GM10266 (cell line): Measurements from ENCODE around the gene KIF7.
A peak's percentile ranks its signal among the peaks of the same experiment; 100 is the strongest.

Experiments
- DNase-seq: peaks from one replicate; pipeline ENCODE4 v3.0.0; 2012; ENCODE audit errors: extremely low spot score
- TF ChIP-seq, protein P1 (sequence below): IDR thresholded peaks from 2 replicates; pipeline ENCODE4 v1.5.1; 2012; ENCODE audit warnings: mild to moderate bottlenecking, low read depth; ENCODE audit not compliant: control insufficient read depth, insufficient read depth; ENCODE audit errors: missing control alignments

KIF7 gene

DNA sequence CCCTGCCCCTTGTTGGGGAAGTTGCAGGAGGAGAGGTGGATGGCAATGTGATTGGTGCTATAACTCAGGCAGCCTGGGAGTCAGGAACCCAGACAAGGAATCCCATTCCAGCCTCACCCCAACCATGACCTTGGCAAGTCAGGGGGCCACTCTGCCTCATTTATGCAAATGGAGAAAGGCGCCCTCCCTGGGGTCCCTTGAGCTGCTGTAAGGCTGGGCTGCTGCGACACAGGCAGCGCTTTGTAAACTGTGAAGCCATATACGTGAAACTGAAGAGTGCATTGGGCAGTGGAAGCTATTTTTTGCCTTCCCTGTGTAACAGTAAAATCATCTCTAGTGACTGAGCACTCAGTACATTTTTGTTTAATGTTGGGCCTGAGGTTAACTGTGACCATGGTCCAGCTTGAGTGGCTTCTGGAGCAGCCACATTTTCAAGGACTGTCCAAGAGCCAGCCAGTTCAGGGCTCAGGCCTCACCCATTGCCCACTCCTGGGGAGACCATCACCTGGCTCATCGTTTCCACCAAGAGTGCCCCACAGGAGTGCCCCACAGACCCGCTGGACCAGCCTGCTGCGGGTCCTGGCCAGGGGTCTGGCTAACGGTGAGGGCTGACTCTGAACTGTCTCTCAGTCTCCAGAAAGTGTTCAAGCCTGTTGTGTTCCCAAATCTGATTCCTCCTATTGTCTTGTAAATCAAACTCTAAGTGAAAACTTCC, 27.9 kb downstream of the KIF7 start:
- TF ChIP-seq, protein P1, sequence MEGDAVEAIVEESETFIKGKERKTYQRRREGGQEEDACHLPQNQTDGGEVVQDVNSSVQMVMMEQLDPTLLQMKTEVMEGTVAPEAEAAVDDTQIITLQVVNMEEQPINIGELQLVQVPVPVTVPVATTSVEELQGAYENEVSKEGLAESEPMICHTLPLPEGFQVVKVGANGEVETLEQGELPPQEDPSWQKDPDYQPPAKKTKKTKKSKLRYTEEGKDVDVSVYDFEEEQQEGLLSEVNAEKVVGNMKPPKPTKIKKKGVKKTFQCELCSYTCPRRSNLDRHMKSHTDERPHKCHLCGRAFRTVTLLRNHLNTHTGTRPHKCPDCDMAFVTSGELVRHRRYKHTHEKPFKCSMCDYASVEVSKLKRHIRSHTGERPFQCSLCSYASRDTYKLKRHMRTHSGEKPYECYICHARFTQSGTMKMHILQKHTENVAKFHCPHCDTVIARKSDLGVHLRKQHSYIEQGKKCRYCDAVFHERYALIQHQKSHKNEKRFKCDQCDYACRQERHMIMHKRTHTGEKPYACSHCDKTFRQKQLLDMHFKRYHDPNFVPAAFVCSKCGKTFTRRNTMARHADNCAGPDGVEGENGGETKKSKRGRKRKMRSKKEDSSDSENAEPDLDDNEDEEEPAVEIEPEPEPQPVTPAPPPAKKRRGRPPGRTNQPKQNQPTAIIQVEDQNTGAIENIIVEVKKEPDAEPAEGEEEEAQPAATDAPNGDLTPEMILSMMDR, result no peak
- DNase-seq, result peak; percentile 15

DNA sequence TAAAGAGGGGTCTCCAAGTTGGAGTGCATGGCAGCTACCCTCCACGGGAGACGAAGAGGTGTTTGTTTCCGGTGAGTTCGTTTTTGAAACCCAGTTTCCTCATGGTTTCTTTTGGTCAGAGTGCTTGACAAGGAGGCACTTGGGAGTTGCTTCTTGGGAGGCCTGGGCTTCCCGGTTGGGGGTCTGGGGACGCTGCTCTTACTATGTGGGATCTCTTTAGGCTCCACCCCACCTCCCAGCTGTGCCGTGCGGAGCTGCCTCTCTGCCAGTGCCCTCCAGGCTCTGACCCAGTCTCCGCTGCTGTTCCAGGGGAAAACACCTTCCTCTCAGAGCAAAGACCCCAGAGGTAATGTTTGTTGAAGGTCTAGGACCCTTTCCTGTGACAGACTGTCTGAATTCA, 29.6 kb downstream of the KIF7 start:
- TF ChIP-seq, protein P1, result no peak
- no peak for DNase-seq

DNA sequence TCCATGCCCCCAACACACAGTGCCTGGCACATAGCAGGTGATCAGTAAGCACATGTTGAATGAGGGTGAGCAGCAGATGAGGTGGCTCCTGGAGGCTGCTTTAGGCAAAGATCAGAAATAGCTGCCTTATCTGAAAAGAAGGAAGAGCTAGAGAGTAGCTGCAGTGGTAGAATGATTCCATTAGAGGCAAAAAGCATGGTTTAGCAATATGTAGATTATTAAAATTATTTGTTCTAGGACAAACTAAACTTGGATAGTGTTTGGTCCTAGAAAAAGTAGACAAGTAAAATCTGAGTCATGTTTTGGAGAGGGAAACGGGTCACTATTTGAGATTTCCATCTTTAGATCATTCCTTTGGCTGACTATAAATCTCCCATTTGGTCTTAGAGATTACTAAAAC, 32.1 kb downstream of the KIF7 start:
- no peak for DNase-seq
- TF ChIP-seq, protein P1, result no peak

DNA sequence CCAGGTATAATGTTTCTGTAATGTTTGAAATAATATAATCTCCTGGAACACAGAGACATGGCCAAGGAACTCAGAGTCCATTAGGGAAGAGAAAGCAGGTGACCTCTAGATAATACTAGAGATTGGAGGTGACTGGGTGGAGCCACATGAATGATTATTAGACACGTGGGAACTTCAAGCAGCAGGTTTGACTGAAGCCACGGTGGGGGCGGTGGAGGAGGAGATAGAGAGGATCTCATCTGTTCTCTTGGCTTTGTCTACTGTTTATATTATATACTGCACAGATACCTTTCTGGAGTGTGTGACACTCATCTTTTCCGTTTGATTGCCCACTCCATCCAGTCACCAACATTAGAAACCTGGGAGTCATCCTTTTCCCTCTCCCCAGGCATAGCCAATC, 33.7 kb downstream of the KIF7 start:
- no peak for DNase-seq
- TF ChIP-seq, protein P1, result no peak

DNA sequence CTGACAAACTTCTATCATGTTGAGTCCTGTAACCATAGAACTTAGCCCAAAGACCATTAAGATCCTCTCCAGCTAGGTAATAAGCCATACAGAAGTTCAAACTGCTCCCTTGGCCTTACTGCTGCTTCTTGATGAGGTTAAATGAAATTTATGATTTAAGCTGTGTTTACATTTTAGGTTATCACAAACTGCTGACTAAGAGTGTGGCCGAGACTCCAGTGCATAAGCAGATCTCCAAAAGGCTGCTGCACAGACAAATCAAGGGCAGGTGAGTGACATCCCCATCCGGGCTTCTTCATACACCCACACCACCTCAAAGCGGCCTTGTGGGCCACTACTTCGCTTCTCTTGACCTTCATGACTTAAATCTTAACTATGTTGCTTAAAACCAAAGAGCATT, 39.0 kb downstream of the KIF7 start:
- DNase-seq, result no peak
- TF ChIP-seq, protein P1, result no peak

DNA sequence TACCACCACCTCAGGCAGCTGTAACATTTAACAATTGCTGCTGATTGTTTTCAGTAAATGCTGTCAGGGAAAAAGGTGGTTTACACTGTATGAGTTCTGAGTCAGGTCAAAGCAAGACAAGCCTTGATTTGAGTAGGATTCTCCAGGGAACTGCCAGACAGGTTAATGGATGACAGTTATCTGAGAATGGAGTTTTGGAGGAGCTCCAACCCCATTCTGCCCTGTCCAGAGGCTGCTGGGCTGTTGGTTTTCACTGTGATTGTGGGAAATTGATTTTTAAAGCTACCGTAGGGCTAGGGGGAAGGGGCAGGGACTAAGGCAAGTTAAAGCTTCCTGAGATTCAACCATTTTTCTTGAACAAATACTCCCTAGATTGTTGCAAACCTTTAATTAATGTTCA, 40.1 kb downstream of the KIF7 start:
- no peak for DNase-seq
- TF ChIP-seq, protein P1, result no peak

DNA sequence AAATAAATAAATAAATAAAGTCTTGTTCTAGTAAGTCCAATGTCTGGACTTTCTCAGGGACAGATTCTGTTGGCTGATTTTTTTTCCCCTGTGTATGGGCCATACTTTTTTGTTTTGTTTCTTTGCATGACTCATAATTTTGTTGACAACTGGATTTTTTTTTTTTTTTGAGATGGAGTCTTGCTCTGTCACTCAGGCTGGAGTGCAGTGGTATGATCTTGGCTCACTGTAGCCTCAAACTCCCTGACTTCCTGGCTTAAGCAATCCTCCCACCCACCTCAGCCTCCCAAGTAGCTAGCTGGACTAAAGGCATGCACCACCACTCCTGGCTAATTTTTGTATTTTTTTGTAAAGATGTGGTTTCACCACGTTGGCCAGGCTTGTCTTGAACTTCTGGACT, 41.1 kb downstream of the KIF7 start:
- TF ChIP-seq, protein P1, result no peak
- no peak for DNase-seq
